Endometrial microvascular endothelial cells (primary cell): ENCODE measurements around the gene CAMK2D. TPM values are rescaled to one million over a fixed set of nuclear protein-coding genes. Genes with fewer than 3 reads are reported as not detected.

Source experiments
- in situ Hi-C: cut with HindIII; loops from 2 replicates; pipeline ENCODE4 v1.10.0; 2017; ENCODE audit warnings: low sequenced_read_pairs, low pct_unique_long_range_greater_than_20kb; ENCODE audit errors: inconsistent ontology term
- total RNA-seq: library from RNA; depleted of rRNA; stranded (reverse); fragments of >200 nt; gene quantifications from one replicate; pipeline ENCODE4 v1.2.3, GENCODE V29; 2015; ENCODE audit errors: inconsistent ontology term

The CAMK2D gene
- total RNA-seq, 1 donor from 2014 or later: 30.9 TPM

DNA sequence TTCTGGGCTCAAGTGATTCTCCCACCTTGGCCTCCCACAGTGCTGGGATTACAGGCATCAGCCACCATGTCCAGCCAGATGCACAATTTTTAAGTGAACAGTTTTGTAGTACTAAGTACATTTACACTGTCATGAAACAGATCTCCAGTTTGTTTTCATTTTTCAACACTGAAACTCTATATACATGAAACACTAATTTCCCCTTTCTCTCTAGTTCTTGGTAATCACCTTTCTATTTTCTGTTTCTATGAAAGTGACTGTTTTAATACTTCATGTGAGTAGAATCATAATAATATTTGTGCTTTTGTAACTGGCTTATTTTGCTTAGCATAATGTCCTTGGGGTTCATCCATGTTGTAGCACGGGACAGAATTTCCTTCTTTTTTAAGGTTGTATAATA lies 237.4 kb downstream of the CAMK2D start:
- in situ Hi-C loops: no loop called here

DNA sequence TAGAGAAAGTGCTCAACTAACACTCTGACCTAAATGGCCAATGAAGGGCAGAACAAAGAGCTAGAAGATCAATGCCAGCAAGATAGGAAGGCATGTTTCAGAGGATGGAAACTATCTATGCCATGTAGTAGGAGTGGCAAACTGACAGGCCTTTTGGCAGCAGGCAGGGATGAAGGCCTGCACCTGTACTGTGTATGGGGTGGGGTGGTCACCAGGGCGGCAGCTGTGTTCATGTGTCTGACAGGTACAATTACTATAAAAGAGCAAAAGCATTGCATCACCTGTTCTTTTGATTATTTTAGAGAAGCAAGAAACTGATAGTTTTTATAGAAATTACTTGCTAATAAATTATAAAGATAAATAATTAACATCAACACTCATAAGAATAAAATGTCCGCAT lies 239.1 kb downstream of the CAMK2D start:
- in situ Hi-C loops: no loop called here

DNA sequence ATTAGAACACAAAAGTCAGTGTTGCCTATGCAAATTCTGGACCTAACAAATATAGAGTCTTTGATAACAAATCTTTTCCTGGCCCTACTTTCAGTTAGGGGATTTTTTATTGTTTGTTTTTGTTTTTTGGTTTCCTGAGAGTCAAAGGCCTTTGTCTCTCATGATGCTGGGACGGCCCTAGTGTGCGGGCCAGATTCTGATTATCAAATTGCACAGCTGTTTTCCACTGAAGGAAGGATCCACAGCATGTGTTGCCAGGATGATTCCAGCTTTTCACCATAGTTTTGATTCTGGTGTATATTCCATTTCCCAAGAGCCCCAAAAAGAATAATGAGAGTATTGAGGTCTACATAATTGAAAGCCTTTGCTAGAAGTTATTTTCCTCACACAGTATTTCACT lies 248.2 kb downstream of the CAMK2D start:
- in situ Hi-C loops: no loop called here

DNA sequence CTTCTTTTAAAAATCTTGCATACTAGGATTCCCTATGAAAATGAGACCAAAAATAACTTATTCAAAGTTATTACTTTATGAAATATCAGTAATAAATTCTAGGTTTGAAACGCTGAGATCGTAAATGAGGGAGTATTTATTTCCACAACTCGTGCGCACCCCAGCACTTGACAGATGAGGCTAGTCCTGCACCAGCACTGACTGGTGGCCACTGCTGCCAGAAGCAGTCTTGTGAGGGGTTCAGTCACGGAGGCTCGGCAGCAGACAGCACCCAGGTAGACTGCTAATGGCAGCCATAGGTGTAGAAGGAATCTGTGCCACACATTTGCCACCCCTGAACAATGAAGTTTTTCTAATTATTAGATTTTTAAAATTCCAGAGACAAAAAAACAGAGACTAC lies 248.7 kb downstream of the CAMK2D start:
- in situ Hi-C loops: no loop called here

DNA sequence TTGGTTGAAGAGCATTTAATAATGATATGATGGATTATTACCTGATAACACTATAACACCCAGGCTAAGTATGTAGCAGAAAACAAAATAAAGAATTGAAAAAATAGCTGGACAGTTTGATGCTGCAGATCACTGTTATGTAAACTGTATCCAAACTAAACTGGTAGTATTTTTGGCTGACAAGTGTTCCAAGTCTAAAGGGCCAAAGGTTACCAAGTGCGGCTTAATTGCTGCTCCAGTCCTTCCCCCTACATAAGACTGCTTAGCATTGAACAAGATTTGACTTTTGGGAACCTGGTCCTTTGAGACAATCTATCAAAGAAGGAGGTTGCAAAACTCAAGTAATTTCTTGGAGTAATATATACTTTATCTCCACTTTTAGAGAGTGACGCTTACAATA lies 249.6 kb downstream of the CAMK2D start:
- in situ Hi-C loops: no loop called here

DNA sequence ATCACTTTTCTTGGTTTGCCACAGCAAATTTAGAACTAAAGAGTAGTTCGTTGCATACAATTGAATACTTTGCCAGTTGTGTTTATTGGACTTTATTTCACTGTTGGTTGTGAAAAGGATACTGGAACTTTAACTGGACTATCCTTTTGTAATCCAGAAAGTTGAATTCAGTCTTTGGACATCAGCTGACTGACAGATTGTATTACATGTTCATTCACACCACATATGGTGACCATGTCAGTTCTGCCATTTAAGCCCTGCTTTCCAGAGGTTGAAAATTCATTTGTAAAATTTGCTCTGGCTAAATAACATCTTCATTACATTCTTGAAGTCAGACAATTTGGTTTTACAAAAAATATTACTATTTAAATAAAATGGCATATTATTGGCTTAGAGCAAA lies 251.7 kb downstream of the CAMK2D start:
- in situ Hi-C loops: no loop called here

DNA sequence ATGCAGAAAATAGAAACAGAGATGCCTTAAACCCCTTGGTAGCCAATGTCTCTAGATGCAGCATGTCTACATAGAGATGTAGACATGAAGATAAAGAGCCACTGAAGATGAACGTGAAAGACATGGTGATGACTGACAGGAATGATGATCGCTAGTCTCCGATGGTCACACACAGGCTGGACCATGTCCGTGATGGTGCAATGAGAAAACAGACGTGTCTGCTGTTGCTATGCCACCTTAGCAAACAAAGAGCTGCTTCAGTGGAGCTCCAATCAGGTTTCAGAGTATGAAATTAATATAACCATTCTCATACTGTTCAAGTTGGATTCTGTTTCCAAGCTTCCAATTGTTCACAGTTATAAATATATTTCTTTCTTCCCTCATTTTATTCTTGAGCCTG lies 256.5 kb downstream of the CAMK2D start:
- in situ Hi-C loops: no loop called here

DNA sequence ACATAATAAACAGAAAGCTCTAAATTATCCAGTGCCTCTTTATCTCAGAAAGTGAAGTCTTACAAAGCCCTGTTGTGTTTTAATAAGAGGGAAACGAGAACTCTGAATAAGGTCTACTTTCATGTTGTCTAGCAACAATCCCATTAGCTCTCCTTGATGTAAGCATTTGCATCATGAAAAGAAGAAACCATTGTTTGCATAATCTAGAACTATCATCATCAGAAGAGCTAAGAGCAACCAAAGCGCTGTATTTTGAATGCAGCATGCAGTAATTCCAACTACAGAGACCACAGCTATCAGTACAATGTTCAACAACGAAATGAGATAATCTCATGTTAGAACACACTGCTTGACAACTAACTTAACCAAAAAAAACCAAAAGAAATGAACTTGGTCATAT lies 257.1 kb downstream of the CAMK2D start:
- in situ Hi-C loops: no loop called here

DNA sequence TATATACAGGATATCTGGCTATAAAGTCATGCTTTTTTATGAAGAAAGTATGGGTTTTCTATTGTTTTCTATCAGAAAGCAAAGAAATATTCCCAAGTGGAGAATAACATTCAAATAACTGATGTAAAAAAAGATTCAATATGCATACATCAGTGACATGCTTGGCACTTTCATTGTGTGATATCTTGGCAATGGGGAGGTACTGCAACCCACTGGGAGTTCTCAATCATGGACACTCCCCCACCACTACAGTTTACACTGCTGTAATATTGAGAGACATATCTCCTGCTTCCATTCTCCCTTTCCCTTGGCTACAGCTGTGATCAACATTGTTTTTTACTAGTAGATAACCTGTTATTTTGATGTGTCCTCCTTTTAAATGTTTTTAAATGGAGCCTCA lies 257.8 kb downstream of the CAMK2D start:
- in situ Hi-C loops: no loop called here

DNA sequence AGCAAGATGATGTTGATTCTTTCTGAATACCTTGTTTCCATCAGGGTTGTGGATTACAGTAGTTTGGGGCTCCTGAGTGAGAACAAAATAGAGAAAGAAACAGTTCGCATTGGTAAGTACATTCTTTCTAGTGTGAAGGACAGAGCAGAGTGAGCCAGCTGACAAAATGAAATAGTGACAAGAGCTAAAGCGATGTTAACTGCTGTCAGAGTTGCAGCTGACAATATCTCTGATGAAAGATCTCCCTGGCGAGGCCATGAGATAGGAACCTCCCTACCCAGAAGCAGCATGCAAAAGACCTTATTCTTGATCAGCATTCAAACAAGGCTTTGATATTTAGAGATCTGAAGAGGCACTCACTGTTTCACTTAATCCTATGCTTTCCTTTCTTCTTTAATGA lies 258.6 kb downstream of the CAMK2D start:
- in situ Hi-C loops: no loop called here

DNA sequence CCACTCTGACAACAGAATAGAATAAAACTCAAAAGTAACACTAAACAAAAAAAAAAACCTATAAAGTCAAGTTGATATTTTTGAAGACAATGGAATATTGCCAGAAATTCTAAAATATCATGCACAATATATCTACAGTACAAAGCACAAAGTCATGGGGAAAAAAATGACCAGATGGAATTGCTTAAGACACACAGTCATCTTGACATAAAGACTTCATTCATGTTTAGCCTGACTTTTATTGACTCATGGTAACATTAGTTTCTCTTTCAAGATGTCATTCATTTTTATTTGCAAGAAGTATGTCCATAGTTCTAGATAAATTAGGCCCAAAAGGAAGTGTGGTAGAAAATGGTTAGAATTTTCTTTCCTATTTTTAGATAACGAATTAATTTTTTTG lies 259.1 kb downstream of the CAMK2D start:
- in situ Hi-C loops: no loop called here

DNA sequence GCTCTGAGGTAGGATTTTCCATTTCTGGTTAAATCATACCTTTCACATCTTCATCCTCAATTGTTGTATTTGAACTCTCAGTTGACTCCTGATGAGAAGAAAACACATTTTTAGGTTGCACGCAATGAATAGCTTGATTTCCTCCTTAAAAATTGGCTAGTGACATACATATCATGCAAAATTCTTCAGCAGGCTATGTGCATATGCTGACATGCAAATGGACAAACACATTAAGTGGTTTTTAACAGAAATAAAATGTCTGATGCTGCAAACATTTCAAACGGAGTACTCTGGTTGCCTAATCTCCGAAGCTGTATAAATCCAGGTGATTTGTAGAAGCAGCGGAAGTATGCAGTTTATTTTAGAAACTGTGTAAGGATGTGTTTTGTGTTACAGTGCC lies 261.1 kb downstream of the CAMK2D start:
- in situ Hi-C loops: no loop called here

DNA sequence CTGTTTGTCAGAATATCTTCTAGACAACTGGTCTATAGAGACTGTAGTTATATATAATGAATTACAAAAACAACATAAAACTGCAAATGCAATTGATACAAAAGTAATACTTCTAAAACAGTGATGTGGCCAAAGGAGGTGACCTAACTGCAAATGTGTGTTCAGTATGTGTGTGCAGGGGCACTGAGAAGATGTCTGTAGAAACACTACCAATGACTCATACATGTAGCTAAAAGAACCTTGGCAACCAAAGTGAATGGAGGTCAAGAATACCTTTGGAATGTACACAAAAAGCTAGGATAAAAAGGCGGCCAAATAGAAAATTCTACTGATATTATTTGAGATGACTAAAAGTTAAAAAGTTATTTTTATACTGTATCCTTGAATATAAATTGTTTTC lies 261.8 kb downstream of the CAMK2D start:
- in situ Hi-C loops: no loop called here

DNA sequence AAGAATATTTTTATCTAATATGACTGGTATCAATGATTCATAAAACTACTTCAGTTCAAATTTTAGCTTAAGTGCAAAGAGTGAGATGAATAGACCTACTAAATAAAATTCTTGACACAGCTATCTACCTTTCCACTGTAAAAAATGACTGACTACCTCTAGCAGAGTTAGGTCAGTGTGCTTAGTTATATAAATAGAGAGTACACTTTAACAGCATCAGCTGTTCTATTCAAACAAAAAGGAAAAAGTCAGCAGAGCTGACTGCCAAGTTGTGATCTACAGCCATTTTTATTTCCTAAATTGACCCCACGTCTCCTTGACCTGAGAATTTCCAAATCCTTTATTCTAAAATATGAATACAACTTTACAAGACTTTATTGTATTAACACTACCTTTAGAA lies 262.4 kb downstream of the CAMK2D start:
- in situ Hi-C loops: no loop called here

DNA sequence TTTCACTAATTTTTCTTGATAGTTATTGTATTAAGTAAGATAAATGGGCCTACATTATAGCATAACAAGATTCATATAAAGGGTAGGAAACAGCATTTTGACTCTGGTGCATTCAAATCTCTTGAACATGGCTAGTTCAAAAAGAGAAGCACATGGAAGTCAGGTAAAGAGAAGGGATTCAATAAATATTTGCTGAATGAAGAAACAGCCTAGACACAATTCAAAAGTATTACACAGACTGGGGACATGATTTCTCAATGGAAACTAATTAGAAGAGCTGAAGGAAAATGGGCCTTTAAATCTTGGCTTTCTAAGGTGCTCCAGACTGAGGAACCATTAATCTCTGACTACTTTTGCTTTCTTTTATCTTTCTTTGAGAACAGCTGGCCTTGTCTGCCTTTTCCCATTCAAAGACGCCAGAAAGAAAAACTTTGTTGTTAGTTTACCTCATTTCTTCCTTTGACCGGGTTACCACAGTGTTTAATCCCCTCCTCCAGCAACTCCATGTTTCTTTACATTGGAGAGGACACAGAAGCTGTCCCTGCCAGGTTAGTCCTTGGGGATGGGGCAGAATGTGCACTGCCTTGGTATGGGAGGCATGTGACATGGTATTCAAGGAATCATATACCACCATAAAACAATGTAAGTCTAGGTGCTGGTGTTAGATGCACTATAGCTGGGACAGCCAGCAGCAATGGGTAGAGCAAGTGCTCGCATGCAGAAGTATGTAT lies 264.2 kb downstream of the CAMK2D start:
- in situ Hi-C loops: no loop called here

DNA sequence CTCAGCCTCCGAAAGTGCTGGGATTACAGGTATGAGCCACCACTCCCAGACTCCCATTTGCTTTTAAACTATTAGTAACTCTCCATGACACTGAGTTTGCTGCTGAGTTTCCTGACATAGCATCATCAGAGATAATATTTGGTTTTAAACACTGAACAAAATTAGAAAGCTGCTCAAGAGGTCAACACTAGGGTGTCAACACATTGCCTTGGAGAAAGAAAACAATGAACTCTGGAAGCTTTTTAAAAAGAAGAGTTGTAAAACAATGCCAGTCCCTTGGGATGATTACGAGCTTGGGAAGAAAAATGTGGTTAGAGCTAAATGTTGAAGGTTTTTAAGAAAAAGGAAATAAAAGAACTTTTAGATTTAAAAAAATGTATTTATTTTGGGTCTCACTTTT lies 264.8 kb downstream of the CAMK2D start:
- in situ Hi-C loops: no loop called here

DNA sequence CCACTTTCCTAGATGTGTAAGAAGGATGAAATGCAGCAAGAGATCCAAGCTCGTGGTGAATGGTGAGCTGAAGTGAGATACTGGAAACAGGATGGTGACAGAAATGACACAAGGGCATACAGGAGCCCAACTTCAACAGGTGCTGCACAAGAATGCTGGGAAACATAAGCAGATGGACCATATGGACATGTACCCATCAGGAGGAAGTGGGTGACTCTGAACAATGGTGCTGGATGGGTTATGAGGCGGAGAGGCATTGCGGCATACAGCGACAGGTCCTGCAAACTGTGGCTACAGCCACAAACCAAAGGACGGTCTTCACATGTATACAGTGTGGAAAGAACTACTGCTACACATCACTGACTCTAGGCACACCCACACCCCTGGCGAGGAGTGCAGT lies 265.7 kb downstream of the CAMK2D start:
- in situ Hi-C loops: no loop called here

DNA sequence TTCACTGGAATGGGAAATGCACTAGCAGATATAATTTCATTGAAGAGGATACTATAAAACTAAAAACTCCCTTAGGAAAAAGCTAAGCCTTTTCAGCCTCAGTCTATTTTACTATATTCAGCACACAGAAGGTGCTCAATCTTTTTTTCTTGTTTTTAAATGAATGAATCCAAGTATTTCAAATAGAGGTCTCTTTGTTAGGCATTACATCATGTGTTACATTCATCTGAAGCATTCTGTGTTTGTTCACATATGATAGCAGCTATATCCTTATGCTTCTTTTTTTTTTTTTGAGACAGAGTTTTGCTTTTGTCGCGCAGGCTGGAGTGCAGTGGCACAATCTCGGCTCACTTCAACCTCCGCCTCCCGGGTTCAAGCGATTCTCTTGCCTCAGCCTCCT lies 278.4 kb downstream of the CAMK2D start:
- in situ Hi-C loops: no loop called here

DNA sequence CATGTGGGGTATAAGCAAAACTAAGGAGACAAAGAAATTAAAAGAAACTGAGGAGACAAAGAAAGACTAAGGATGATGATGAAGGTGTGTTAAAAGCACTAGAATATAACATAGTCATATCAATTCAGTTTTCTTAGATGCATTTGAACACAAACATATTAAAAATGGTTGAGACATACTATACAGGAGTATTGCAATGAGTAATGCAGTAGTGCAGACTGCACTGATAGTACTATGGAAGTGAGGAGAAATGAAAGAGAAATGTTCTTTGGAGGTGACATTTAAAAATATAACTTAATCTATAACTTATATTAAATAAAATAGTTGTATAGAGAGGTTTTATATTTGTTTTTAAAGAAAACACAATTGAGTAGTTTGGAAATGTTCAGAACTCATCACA lies 279.2 kb downstream of the CAMK2D start:
- in situ Hi-C loops: no loop called here

DNA sequence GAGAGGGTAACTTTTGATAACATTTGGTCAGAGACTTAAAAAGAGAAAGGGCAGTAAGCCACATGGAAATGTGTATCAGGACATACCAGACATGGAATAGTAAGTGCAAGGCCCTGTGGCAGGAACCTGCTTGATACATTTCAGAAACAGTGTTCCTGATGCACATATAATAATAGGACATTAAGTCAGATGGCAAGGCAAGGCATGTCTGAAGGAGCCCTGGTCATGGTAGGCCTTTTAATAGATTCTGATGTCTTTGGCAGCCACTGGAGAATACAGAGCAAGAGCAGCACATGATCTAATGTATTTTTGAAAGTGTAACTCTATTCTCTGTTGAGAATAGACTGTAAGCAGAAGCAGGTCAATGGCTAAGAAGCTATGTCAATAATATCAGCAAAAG lies 279.7 kb downstream of the CAMK2D start:
- in situ Hi-C loops: no loop called here

DNA sequence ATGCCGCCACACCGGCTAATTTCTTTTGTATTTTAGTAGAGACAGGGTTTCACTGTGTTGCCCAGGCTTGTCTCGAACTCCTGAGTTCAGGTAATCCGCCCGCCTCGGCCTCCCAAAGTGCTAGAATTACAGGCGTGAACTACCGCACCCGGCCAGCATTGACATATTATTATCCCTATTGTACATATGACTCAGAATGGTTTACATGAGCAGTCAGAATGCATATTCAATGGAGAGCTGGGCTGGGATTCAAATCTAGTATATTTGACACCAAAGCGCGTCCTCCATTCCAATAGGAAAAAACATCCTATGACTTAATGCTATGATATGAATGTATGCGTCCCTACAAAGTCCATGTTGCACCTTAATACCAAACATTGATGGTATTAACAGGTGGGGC lies 281.4 kb downstream of the CAMK2D start:
- in situ Hi-C loops: no loop called here
